ENCODE measurements around the gene RNF125.

DNA sequence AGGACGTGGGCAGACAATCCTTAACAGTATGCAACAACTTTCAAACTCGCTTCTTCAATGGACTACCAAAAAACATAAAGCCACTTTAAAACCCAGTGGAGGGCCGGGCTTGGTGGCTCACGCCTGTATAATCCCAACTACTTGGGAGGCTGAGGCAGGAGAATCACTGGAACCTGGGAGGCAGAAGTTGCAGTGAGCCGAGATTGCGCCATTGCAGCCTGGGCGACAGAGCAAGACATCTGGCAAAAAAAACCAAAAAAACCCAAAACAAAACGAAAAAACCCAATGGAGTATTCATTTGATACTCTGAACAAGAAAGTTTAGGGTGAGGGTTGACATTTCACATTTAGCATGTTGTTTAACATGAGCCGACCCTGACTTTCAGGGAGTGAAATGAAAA is 14.0 kb downstream of the RNF125 start:
- TF ChIP-seq, protein P1, sequence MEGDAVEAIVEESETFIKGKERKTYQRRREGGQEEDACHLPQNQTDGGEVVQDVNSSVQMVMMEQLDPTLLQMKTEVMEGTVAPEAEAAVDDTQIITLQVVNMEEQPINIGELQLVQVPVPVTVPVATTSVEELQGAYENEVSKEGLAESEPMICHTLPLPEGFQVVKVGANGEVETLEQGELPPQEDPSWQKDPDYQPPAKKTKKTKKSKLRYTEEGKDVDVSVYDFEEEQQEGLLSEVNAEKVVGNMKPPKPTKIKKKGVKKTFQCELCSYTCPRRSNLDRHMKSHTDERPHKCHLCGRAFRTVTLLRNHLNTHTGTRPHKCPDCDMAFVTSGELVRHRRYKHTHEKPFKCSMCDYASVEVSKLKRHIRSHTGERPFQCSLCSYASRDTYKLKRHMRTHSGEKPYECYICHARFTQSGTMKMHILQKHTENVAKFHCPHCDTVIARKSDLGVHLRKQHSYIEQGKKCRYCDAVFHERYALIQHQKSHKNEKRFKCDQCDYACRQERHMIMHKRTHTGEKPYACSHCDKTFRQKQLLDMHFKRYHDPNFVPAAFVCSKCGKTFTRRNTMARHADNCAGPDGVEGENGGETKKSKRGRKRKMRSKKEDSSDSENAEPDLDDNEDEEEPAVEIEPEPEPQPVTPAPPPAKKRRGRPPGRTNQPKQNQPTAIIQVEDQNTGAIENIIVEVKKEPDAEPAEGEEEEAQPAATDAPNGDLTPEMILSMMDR (IDR thresholded peaks at IDR 0.05) = no peak
- TF ChIP-seq POLR2A (IDR thresholded peaks at IDR 0.05) (no peak), POLR2AphosphoS5 (IDR thresholded peaks at IDR 0.05) (no peak)

All from prostate gland (tissue), 2 donors.